ENCODE results near the gene RIMBP2.

DNA sequence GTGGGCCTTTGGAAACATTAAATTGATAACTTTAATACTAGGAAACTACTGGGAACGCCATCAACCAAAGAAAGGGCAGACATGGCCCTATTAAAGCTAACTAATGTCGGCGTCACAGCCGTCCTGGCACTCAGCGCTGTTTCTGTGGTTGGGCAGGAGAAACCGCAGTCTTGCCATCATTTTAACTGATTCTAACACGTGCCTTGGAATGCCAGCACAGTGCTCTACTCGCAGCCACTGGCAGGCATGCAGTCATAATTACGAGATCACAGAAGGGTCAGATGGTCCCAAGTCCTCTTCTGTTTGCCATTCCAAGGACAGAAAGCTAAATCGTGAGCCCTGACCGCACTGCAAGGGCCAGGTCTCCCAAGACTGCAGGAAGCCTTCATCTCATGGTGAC is 75.2 kb downstream of the RIMBP2 start:
- TF ChIP-seq, protein P1, sequence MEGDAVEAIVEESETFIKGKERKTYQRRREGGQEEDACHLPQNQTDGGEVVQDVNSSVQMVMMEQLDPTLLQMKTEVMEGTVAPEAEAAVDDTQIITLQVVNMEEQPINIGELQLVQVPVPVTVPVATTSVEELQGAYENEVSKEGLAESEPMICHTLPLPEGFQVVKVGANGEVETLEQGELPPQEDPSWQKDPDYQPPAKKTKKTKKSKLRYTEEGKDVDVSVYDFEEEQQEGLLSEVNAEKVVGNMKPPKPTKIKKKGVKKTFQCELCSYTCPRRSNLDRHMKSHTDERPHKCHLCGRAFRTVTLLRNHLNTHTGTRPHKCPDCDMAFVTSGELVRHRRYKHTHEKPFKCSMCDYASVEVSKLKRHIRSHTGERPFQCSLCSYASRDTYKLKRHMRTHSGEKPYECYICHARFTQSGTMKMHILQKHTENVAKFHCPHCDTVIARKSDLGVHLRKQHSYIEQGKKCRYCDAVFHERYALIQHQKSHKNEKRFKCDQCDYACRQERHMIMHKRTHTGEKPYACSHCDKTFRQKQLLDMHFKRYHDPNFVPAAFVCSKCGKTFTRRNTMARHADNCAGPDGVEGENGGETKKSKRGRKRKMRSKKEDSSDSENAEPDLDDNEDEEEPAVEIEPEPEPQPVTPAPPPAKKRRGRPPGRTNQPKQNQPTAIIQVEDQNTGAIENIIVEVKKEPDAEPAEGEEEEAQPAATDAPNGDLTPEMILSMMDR (IDR thresholded peaks at IDR 0.05): no peak
- TF ChIP-seq POLR2A (IDR thresholded peaks at IDR 0.05; ENCODE audit: low read depth) (no peak), POLR2AphosphoS5 (IDR thresholded peaks at IDR 0.05) (no peak), EP300 (IDR thresholded peaks at IDR 0.05) (no peak)
